Rectal smooth muscle tissue (tissue), 1 donor: ENCODE measurements around the gene TRIM2.
A peak's percentile ranks its signal among the peaks of the same experiment; 100 is the strongest.

Experiments used
- H3K27ac ChIP-seq: one replicate; pipeline ENCODE4 v1.7.0; 2013; ENCODE audit warnings: low read depth, low read length, inconsistent platforms
- H3K27me3 ChIP-seq: one replicate; pipeline ENCODE4 v1.7.0; 2013; ENCODE audit warnings: low read length; ENCODE audit not compliant: control insufficient read depth, insufficient read depth
- H3K36me3 ChIP-seq: one replicate; pipeline ENCODE4 v1.7.0; 2013; ENCODE audit warnings: low read length; ENCODE audit not compliant: control insufficient read depth, insufficient read depth
- H3K4me1 ChIP-seq: one replicate; pipeline ENCODE4 v1.7.0; 2013; ENCODE audit warnings: low read length; ENCODE audit not compliant: control insufficient read depth, insufficient read depth
- H3K4me3 ChIP-seq: one replicate; pipeline ENCODE4 v1.7.0; 2013; ENCODE audit warnings: low read length
- H3K9ac ChIP-seq: one replicate; pipeline ENCODE4 v1.7.0; 2013; ENCODE audit warnings: low read length

Gene TRIM2

GRCh38 chr4:153276971-153277370 is 72.7 kb downstream of the TRIM2 start:
- Histone ChIP-seq H3K4me3 (no peak overlapping the region), H3K4me1 (peaks cover 5% of the 10 kb centered on the region), H3K27me3 (no peaks in the 10 kb centered on the region), H3K27ac (no peak overlapping the region), H3K9ac (no peak overlapping the region), H3K36me3 (no peaks in the 10 kb centered on the region)

- Histone ChIP-seq H3K9ac (no peak overlapping the region), H3K4me3 (no peak overlapping the region), H3K27me3 (no peaks in the 10 kb centered on the region), H3K27ac (no peak overlapping the region), H3K4me1 (peaks cover 5% of the 10 kb centered on the region), H3K36me3 (peaks cover 2% of the 10 kb centered on the region)
Observed at GRCh38 chr4:153281476-153281875, 77.2 kb downstream of the TRIM2 start.

GRCh38 chr4:153282023-153282422 is 77.8 kb downstream of the TRIM2 start:
- H3K27me3 ChIP-seq, result no peaks in the 10 kb centered on the region

GRCh38 chr4:153283260-153283659 is 79.0 kb downstream of the TRIM2 start:
- no peak overlapping the region for H3K9ac ChIP-seq
- H3K4me3 ChIP-seq, result no peak overlapping the region
- H3K4me1 ChIP-seq, result no peaks in the 10 kb centered on the region
- peaks cover 2% of the 10 kb centered on the region for H3K36me3 ChIP-seq
- no peaks in the 10 kb centered on the region for H3K27me3 ChIP-seq
- H3K27ac ChIP-seq, result no peak overlapping the region

More at GRCh38 chr4:153282023-153282422, 77.8 kb downstream of the TRIM2 start:
- Histone ChIP-seq H3K9ac (no peak overlapping the region), H3K4me3 (no peak overlapping the region), H3K36me3 (peaks cover 2% of the 10 kb centered on the region), H3K4me1 (peaks cover 5% of the 10 kb centered on the region), H3K27ac (no peak overlapping the region)

- H3K27me3 ChIP-seq, result no peaks in the 10 kb centered on the region
- H3K27ac ChIP-seq, result no peak overlapping the region
- peaks cover 9% of the 10 kb centered on the region for H3K4me1 ChIP-seq
- no peaks in the 10 kb centered on the region for H3K36me3 ChIP-seq
- H3K4me3 ChIP-seq, result no peak overlapping the region
- H3K9ac ChIP-seq, result no peak overlapping the region
Observed at GRCh38 chr4:153290134-153290533, 85.9 kb downstream of the TRIM2 start.

DNA sequence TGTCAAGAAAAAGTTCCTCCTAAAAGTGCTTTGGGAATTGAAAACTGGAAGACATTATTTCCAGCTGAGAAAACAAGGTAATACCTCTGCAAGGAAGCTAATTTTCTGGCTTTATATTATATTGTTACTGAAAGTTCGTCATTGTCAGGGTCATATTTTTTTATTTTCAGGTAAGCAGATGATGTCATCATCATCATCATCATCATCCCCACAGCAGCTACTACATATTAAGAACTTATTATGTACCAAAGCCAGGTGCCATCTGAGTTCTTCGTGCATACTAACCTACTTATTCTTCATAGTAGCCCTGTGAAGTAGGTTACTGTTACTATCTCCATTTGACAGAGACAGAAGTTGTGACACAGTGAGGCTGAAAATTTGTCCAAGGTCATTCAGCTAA is 87.3 kb downstream of the TRIM2 start:
- no peak overlapping the region for H3K4me3 ChIP-seq
- no peaks in the 10 kb centered on the region for H3K27me3 ChIP-seq
- H3K36me3 ChIP-seq, result no peaks in the 10 kb centered on the region
- peaks cover 13% of the 10 kb centered on the region for H3K4me1 ChIP-seq
- H3K9ac ChIP-seq, result no peak overlapping the region
- no peak overlapping the region for H3K27ac ChIP-seq

DNA sequence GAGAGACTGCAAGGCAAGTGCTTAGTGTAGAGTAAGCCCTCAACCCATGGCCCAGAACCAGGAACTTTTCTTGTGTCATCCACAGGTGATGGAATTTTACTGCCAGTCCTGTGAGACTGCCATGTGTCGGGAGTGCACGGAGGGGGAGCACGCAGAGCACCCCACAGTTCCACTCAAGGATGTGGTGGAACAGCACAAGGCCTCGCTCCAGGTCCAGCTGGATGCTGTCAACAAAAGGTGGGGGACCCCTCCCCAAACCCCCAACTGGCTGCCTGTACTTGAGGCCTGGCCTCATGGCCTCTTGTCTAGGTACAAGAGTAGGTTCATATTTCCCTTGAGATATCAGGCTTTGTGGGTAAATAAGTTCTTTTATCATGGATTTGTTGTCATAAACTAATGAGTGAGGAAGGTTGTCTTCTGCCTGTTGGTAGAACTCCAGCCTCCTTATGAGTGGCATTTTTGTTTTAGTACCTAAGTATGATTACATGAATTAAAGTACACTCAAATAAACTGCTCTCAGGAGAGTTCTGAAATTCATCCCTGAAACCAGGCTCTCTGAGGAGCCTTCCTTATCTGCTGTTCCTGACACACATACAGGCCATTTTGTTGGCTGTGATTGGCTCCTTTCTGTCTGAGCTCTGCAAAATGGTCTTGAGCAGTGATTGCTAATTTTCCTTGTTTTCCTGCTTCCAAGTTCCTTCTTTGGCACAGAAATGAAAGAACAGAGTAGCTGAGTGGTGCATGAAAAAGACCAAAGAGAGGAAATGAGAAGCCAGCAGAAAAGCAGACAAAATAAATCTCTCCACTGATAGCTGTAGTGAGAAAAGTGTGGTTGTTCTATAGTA is 88.9 kb downstream of the TRIM2 start:
- Histone ChIP-seq H3K27ac (no peak overlapping the region), H3K36me3 (peaks cover 1% of the 10 kb centered on the region), H3K27me3 (no peaks in the 10 kb centered on the region), H3K4me3 (no peak overlapping the region), H3K9ac (no peak overlapping the region), H3K4me1 (peaks cover 17% of the 10 kb centered on the region)

DNA sequence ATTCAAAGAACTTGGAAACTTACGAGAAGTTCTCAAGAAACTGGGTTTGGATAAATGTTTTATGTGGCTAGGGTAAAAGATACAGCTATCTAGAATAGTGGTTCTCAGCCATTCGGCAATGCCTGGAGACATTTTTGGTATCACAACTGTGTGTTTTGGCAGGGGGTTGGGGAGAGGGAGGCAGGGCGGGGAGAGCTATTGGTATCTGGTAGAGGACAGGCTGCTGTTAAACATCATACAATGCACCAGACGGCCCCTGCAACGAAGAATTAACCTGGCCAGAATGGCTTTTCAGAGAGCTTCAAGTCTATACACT is 89.5 kb downstream of the TRIM2 start:
- Histone ChIP-seq H3K4me1 (peaks cover 17% of the 10 kb centered on the region), H3K27me3 (no peaks in the 10 kb centered on the region), H3K4me3 (no peak overlapping the region), H3K36me3 (peaks cover 2% of the 10 kb centered on the region), H3K9ac (no peak overlapping the region), H3K27ac (no peak overlapping the region)

GRCh38 chr4:153294631-153295030 is 90.4 kb downstream of the TRIM2 start:
- Histone ChIP-seq H3K27ac (no peak overlapping the region), H3K27me3 (no peaks in the 10 kb centered on the region), H3K4me3 (no peak overlapping the region), H3K4me1 (peaks cover 17% of the 10 kb centered on the region), H3K9ac (no peak overlapping the region), H3K36me3 (peaks cover 3% of the 10 kb centered on the region)

DNA sequence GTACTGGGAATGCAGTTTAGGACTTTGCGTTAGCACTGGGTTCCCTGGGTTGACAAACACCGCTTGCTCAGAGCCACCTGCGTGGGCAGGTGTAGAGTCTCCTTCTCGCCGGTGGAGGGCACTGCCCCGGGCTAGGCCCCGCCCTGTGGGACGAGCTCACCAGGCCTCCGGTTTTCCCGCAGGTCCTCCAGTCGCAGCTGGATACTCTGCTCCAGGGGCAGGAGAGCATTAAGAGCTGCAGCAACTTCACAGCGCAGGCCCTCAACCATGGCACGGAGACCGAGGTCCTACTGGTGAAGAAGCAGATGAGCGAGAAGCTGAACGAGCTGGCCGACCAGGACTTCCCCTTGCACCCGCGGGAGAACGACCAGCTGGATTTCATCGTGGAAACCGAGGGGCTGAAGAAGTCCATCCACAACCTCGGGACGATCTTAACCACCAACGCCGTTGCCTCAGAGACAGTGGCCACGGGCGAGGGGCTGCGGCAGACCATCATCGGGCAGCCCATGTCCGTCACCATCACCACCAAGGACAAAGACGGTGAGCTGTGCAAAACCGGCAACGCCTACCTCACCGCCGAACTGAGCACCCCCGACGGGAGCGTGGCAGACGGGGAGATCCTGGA is 91.0 kb downstream of the TRIM2 start:
- Histone ChIP-seq H3K4me3 (no peak overlapping the region), H3K4me1 (peaks cover 17% of the 10 kb centered on the region)

GRCh38 chr4:153296040-153296823 is 92.0 kb downstream of the TRIM2 start:
- Histone ChIP-seq H3K36me3 (peaks cover 4% of the 10 kb centered on the region), H3K9ac (no peak overlapping the region), H3K4me1 (peaks cover 17% of the 10 kb centered on the region), H3K27me3 (no peaks in the 10 kb centered on the region), H3K4me3 (no peak overlapping the region), H3K27ac (peak overlapping the region; percentile 10)

More for the DNA sequence above, 91.0 kb downstream of the TRIM2 start:
- H3K27ac ChIP-seq, result peak overlapping the region; percentile 10
- no peak overlapping the region for H3K9ac ChIP-seq
- no peaks in the 10 kb centered on the region for H3K27me3 ChIP-seq
- H3K36me3 ChIP-seq, result peaks cover 4% of the 10 kb centered on the region

DNA sequence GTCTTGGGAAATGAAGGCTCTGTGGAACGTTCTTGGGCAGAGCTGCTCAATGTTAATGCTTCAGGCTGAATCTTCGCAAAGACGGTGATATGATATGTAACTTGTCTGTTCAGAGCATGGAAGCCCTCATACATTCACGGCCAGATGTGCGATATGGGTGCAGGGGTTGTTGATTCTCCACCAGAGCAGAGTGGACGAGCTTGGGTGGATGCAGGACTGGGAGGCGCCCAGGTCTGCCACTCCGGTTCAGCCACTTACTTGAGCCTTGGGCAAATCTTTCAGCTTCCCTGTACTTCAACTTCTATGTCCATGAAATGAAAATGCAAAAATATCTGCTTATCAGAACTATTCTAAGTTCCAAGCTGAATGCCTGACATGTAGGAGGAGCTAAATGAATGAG is 92.9 kb downstream of the TRIM2 start:
- H3K27me3 ChIP-seq, result no peaks in the 10 kb centered on the region
- peak overlapping the region; percentile 6 for H3K27ac ChIP-seq
- peaks cover 17% of the 10 kb centered on the region for H3K4me1 ChIP-seq
- H3K9ac ChIP-seq, result no peak overlapping the region
- no peak overlapping the region for H3K4me3 ChIP-seq
- peaks cover 4% of the 10 kb centered on the region for H3K36me3 ChIP-seq
